ENCODE measurements around the gene OR2H1. TPM values are rescaled to one million over a fixed set of nuclear protein-coding genes. Genes with fewer than 3 reads are reported as not detected.

Gene OR2H1
- total and polyA plus RNA-seq, 4 donors = not detected

GRCh38 chr6:29465279-29465678 lies 8.3 kb downstream of the OR2H1 start:
- no peak for DNase-seq
- no peaks in the 10 kb centered on the region for H3K9me3 ChIP-seq (ENCODE audit: control insufficient read depth in 4 of 4, insufficient read depth in 3 of 4, low read length in 3 of 4)
- ATAC-seq (ENCODE audit: insufficient read depth, low FRiP score) = no peak
- 67 to 85% methylated on average over 2 of the region's 2 CpGs for WGBS, 2 donors
- no peak overlapping the region for H3K27ac ChIP-seq (ENCODE audit: low read depth in 1 of 2, low read length in 1 of 2)
- peaks cover 0 to 1% (median 0%) of the 10 kb centered on the region in 5 donors for H3K4me1 ChIP-seq (ENCODE audit: control insufficient read depth in 5 of 5, insufficient read depth in 5 of 5, low read length in 5 of 5)
- no peaks in the 10 kb centered on the region for H3K36me3 ChIP-seq (ENCODE audit: control insufficient read depth in 4 of 4, insufficient read depth in 4 of 4, low read length in 4 of 4)
- H3K9ac ChIP-seq (ENCODE audit: insufficient read depth in 1 of 2, low read length in 2 of 2) = no peak overlapping the region
- H3K27me3 ChIP-seq (ENCODE audit: control insufficient read depth in 3 of 3, insufficient read depth in 3 of 3, low read length in 2 of 3) = no peaks in the 10 kb centered on the region
- no peak overlapping the region for H3K4me3 ChIP-seq
- TF ChIP-seq CTCF (IDR thresholded peaks at IDR 0.05; ENCODE audit: control extremely low read depth, extremely low read depth) = no peak

- Histone ChIP-seq H3K27me3 (ENCODE audit: control insufficient read depth in 3 of 3, insufficient read depth in 3 of 3, low read length in 2 of 3) (no peaks in the 10 kb centered on the region), H3K4me3 (no peak overlapping the region), H3K9me3 (ENCODE audit: control insufficient read depth in 4 of 4, insufficient read depth in 3 of 4, low read length in 3 of 4) (no peaks in the 10 kb centered on the region), H3K27ac (ENCODE audit: low read depth in 1 of 2, low read length in 1 of 2) (no peak overlapping the region), H3K36me3 (ENCODE audit: control insufficient read depth in 4 of 4, insufficient read depth in 4 of 4, low read length in 4 of 4) (no peaks in the 10 kb centered on the region), H3K9ac (ENCODE audit: insufficient read depth in 1 of 2, low read length in 2 of 2) (no peak overlapping the region), H3K4me1 (ENCODE audit: control insufficient read depth in 5 of 5, insufficient read depth in 5 of 5, low read length in 5 of 5) (peaks cover 0 to 1% (median 0%) of the 10 kb centered on the region in 5 donors)
- ATAC-seq (ENCODE audit: insufficient read depth, low FRiP score) (no peak), DNase-seq (no peak)
- 90 to 91% methylated on average over 2 of the region's 2 CpGs for WGBS, 2 donors
- TF ChIP-seq CTCF (IDR thresholded peaks at IDR 0.05; ENCODE audit: control extremely low read depth, extremely low read depth) = no peak
Observed at GRCh38 chr6:29465801-29466200, 8.8 kb downstream of the OR2H1 start.

GRCh38 chr6:29466241-29466640 lies 9.3 kb downstream of the OR2H1 start:
- no peak for TF ChIP-seq CTCF (IDR thresholded peaks at IDR 0.05; ENCODE audit: control extremely low read depth, extremely low read depth)
- no peaks in the 10 kb centered on the region for H3K9me3 ChIP-seq (ENCODE audit: control insufficient read depth in 4 of 4, insufficient read depth in 3 of 4, low read length in 3 of 4)
- DNase-seq (no peak), ATAC-seq (ENCODE audit: insufficient read depth, low FRiP score) (no peak)
- no peaks in the 10 kb centered on the region for H3K36me3 ChIP-seq (ENCODE audit: control insufficient read depth in 4 of 4, insufficient read depth in 4 of 4, low read length in 4 of 4)
- H3K4me3 ChIP-seq = no peak overlapping the region
- 48 to 53% methylated on average over 6 of the region's 6 CpGs for WGBS, 2 donors
- no peaks in the 10 kb centered on the region for H3K27me3 ChIP-seq (ENCODE audit: control insufficient read depth in 3 of 3, insufficient read depth in 3 of 3, low read length in 2 of 3)
- H3K27ac ChIP-seq (ENCODE audit: low read depth in 1 of 2, low read length in 1 of 2) = no peak overlapping the region
- peaks cover 0 to 1% (median 0%) of the 10 kb centered on the region in 5 donors for H3K4me1 ChIP-seq (ENCODE audit: control insufficient read depth in 5 of 5, insufficient read depth in 5 of 5, low read length in 5 of 5)
- H3K9ac ChIP-seq (ENCODE audit: insufficient read depth in 1 of 2, low read length in 2 of 2) = no peak overlapping the region

- no peak for TF ChIP-seq CTCF (IDR thresholded peaks at IDR 0.05; ENCODE audit: control extremely low read depth, extremely low read depth)
- no peak overlapping the region for H3K4me3 ChIP-seq
- peaks cover 0 to 5% (median 0%) of the 10 kb centered on the region in 4 donors for H3K9me3 ChIP-seq (ENCODE audit: control insufficient read depth in 4 of 4, insufficient read depth in 3 of 4, low read length in 3 of 4)
- no peaks in the 10 kb centered on the region for H3K4me1 ChIP-seq (ENCODE audit: control insufficient read depth in 5 of 5, insufficient read depth in 5 of 5, low read length in 5 of 5)
- 89 to 95% methylated on average over 2 of the region's 2 CpGs for WGBS, 2 donors
- H3K27me3 ChIP-seq (ENCODE audit: control insufficient read depth in 3 of 3, insufficient read depth in 3 of 3, low read length in 2 of 3) = no peaks in the 10 kb centered on the region
- no peak overlapping the region for H3K27ac ChIP-seq (ENCODE audit: low read depth in 1 of 2, low read length in 1 of 2)
- no peak for ATAC-seq (ENCODE audit: insufficient read depth, low FRiP score)
- DNase-seq = no peak
- no peaks in the 10 kb centered on the region for H3K36me3 ChIP-seq (ENCODE audit: control insufficient read depth in 4 of 4, insufficient read depth in 4 of 4, low read length in 4 of 4)
- H3K9ac ChIP-seq (ENCODE audit: insufficient read depth in 1 of 2, low read length in 2 of 2) = no peak overlapping the region
Observed at GRCh38 chr6:29474996-29475395, 18.0 kb downstream of the OR2H1 start.
